ENCODE results near the gene POLR3GL. TPM values are rescaled to one million over a fixed set of nuclear protein-coding genes. Genes with fewer than 3 reads are reported as not detected.

POLR3GL gene
- total and polyA plus RNA-seq, 10 of the 15 experiments (the other 5 are each of a cell fraction or from before 2014, with no cell fraction given) = 12.8 to 47.0 (median 26.6) TPM

DNA sequence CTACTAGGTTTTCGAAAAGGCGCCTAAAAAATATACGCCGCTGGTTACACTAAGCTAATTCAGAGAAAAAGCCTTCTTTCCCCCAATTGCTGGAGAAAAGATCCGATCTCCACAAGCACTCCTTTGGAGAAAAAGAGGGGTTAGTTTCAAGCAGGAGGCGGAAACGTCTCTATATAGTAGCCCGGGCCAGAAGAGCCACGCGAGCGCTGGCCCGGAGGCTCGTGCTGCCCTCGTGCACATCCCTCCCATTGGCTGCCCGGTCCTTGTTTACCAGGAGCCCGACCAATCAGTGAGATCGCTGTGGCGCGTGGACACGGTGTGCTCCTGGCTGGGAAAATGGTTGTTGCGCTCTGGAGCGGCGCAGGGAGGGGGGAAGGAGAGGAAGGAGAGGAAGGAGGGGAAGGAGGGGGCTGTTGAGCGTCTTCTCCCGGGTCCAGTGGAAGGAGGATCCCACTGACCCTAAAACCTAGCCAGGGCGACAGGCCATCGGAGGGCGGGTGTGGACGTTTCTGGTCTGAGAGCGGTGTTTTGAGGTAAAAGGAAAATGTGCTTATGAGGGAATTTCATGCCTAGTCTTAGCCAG is 32.0 kb downstream of the POLR3GL start, which contains the start of gene TXNIP (continued):
- TF ChIP-seq, protein P1, sequence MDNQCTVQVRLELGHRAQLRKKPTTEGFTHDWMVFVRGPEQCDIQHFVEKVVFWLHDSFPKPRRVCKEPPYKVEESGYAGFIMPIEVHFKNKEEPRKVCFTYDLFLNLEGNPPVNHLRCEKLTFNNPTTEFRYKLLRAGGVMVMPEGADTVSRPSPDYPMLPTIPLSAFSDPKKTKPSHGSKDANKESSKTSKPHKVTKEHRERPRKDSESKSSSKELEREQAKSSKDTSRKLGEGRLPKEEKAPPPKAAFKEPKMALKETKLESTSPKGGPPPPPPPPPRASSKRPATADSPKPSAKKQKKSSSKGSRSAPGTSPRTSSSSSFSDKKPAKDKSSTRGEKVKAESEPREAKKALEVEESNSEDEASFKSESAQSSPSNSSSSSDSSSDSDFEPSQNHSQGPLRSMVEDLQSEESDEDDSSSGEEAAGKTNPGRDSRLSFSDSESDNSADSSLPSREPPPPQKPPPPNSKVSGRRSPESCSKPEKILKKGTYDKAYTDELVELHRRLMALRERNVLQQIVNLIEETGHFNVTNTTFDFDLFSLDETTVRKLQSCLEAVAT (IDR thresholded peaks at IDR 0.05) = no peak; the same call in 1 of the 2 replicates
- TF ChIP-seq SIN3A (IDR thresholded peaks at IDR 0.05; ENCODE audit: low read depth, low read length) (no peak; the same call in none of the 2 replicates), NR2C2 (IDR thresholded peaks at IDR 0.05; ENCODE audit: borderline replicate concordance, control insufficient read depth, insufficient read length, low read depth) (no peak), HDGF (IDR thresholded peaks at IDR 0.05) (peak; percentile 70; the same call in 1 of the 2 replicates), CHD2 (IDR thresholded peaks at IDR 0.05; ENCODE audit: borderline replicate concordance, low read depth, low read length) (peak; percentile 83), MTA2 (IDR thresholded peaks at IDR 0.05; ENCODE audit: low read depth) (no peak), DPF2 (IDR thresholded peaks at IDR 0.05) (no peak), PAX5 (IDR thresholded peaks at IDR 0.05; ENCODE audit: borderline replicate concordance, low read depth, low read length) (peak; percentile 25; the same call in 1 of the 2 replicates), TAF1 (IDR thresholded peaks at IDR 0.05; ENCODE audit: borderline replicate concordance, low read depth, low read length) (peak; percentile 94), MYB (IDR thresholded peaks at IDR 0.05; ENCODE audit: borderline replicate concordance, low read depth, low read length) (no peak), SKIL (IDR thresholded peaks at IDR 0.05; ENCODE audit: low read depth, poor library complexity, severe bottlenecking) (peak; percentile 46), TBL1XR1 (IDR thresholded peaks at IDR 0.05; ENCODE audit: low read depth, low read length) (0 out of 2 replicates have a peak, but pooled peaks have one; percentile 32), SMAD5 (IDR thresholded peaks at IDR 0.05; ENCODE audit: low read depth) (peak; percentile 98), FOS (IDR thresholded peaks at IDR 0.05; ENCODE audit: borderline replicate concordance, extremely low read depth, insufficient read length) (peak; percentile 44), BACH1 (IDR thresholded peaks at IDR 0.05; ENCODE audit: borderline replicate concordance) (no peak; the same call in 1 of the 2 replicates), NR2F1 (conservative IDR thresholded peaks at IDR 0.05) (no peak), TCF12 (IDR thresholded peaks at IDR 0.05; ENCODE audit: low read depth, low read length) (peak; percentile 84; the same call in 1 of the 2 replicates), BCL3 (IDR thresholded peaks at IDR 0.05; ENCODE audit: borderline replicate concordance, insufficient read depth, low read depth, low read length, poor library complexity, severe bottlenecking) (peak; percentile 92)
- TF ChIP-seq, protein P2, sequence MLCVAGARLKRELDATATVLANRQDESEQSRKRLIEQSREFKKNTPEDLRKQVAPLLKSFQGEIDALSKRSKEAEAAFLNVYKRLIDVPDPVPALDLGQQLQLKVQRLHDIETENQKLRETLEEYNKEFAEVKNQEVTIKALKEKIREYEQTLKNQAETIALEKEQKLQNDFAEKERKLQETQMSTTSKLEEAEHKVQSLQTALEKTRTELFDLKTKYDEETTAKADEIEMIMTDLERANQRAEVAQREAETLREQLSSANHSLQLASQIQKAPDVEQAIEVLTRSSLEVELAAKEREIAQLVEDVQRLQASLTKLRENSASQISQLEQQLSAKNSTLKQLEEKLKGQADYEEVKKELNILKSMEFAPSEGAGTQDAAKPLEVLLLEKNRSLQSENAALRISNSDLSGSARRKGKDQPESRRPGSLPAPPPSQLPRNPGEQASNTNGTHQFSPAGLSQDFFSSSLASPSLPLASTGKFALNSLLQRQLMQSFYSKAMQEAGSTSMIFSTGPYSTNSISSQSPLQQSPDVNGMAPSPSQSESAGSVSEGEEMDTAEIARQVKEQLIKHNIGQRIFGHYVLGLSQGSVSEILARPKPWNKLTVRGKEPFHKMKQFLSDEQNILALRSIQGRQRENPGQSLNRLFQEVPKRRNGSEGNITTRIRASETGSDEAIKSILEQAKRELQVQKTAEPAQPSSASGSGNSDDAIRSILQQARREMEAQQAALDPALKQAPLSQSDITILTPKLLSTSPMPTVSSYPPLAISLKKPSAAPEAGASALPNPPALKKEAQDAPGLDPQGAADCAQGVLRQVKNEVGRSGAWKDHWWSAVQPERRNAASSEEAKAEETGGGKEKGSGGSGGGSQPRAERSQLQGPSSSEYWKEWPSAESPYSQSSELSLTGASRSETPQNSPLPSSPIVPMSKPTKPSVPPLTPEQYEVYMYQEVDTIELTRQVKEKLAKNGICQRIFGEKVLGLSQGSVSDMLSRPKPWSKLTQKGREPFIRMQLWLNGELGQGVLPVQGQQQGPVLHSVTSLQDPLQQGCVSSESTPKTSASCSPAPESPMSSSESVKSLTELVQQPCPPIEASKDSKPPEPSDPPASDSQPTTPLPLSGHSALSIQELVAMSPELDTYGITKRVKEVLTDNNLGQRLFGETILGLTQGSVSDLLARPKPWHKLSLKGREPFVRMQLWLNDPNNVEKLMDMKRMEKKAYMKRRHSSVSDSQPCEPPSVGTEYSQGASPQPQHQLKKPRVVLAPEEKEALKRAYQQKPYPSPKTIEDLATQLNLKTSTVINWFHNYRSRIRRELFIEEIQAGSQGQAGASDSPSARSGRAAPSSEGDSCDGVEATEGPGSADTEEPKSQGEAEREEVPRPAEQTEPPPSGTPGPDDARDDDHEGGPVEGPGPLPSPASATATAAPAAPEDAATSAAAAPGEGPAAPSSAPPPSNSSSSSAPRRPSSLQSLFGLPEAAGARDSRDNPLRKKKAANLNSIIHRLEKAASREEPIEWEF (IDR thresholded peaks at IDR 0.05; ENCODE audit: insufficient replicate concordance, low read depth, low read length) = no peak

All from GM12878 (cell line).